Spleen (tissue), 7 donors: ENCODE measurements around the gene AKAP13.

ENCODE experiments used
- POLR2A ChIP-seq, 3 donors: fragments of 450-650 bp; IDR thresholded peaks; one replicate each; pipeline ENCODE4 v1.5.1; 2017; ENCODE audit warnings: antibody characterized with exemption in 3 of 3, mild to moderate bottlenecking in 1 of 3
- POLR2AphosphoS5 ChIP-seq, 3 donors: sonication (generic); formaldehyde crosslinking; IDR thresholded peaks; one replicate each; pipeline ENCODE4 v1.5.1; 2017; ENCODE audit warnings: antibody characterized with exemption in 3 of 3
- TF ChIP-seq, protein P1 (sequence below), 11 experiments: fragments of 200-600 bp in 7 of 11; fragments of 450-650 bp in 4 of 11; sonication (generic) in 4 of 11; IDR thresholded peaks in 8 of 11; conservative IDR thresholded peaks in 3 of 11; 1 replicate in 7 of 11; 2 replicates in 4 of 11; pipeline versions ENCODE4 v1.4.0 to v1.8.0; 2016 to 2021; ENCODE audit warnings: antibody characterized with exemption in 11 of 11, inconsistent platforms in 4 of 11, mild to moderate bottlenecking in 1 of 11
- donor health status: DM: no; HTN: no; CAD: no; lungs with moderate emphysema.
- donor health status: DM: no; HTN: no; CAD: no.
- donor health status: DM: no; HTN: no; CAD: no.

DNA sequence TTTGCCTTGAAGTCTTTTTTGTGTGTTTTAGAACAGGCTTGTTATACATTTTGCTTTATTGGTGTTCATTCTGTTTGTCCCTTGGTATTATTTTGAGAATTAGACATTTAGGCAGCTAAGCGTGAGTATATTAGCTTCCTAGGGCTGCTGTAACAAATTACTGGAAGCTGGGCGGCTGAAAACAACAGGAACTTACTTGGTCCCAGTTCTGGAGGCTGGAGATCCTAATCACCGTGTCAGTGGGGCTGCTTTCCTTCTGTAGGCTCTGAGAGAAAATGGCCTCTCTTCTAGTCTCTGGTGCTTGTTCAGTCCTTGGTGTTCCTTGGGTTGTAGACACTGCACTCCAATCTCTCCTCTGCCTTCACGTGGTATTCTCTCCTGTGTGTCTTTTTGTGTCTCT is 272.1 kb downstream of the AKAP13 start:
- TF ChIP-seq, protein P1, sequence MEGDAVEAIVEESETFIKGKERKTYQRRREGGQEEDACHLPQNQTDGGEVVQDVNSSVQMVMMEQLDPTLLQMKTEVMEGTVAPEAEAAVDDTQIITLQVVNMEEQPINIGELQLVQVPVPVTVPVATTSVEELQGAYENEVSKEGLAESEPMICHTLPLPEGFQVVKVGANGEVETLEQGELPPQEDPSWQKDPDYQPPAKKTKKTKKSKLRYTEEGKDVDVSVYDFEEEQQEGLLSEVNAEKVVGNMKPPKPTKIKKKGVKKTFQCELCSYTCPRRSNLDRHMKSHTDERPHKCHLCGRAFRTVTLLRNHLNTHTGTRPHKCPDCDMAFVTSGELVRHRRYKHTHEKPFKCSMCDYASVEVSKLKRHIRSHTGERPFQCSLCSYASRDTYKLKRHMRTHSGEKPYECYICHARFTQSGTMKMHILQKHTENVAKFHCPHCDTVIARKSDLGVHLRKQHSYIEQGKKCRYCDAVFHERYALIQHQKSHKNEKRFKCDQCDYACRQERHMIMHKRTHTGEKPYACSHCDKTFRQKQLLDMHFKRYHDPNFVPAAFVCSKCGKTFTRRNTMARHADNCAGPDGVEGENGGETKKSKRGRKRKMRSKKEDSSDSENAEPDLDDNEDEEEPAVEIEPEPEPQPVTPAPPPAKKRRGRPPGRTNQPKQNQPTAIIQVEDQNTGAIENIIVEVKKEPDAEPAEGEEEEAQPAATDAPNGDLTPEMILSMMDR (IDR thresholded peaks at IDR 0.05 in 8 of 11, conservative IDR thresholded peaks at IDR 0.05 in 3 of 11), result no peak
- TF ChIP-seq POLR2AphosphoS5 (IDR thresholded peaks at IDR 0.05) (no peak), POLR2A (IDR thresholded peaks at IDR 0.05) (no peak)
